AG09319 (cell line): ENCODE measurements around the gene RIPOR2.

Experiments used
- DNase-seq: peaks from one replicate; pipeline ENCODE4 v3.0.0-alpha.2; 2010; ENCODE audit warnings: low read depth; ENCODE audit errors: extremely low read depth
- TF ChIP-seq, protein P1 (sequence below): IDR thresholded peaks from 2 replicates; pipeline ENCODE4 v1.5.1; 2011; ENCODE audit warnings: low read depth, mild to moderate bottlenecking, inconsistent platforms, low read length, moderate library complexity

RIPOR2 gene

DNA sequence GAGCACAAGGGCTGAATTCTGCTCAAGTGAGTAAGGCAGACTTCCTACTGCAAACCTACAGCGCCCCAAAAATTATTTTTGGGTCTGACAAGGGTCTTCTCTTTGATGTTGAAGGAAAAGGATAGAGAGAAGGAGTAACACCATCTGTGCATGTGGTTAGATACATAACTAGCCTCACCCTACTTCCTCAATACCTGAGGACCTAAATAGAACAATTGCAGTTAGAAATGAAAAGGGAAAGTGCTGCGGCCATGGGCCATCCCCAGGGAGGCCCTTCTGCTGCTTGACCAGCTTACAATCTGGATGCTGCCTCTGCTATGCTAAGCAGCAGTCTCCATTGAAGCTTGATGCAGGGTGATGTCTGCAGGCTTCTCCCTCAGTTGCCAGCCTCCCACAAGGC lies 73.8 kb downstream of the RIPOR2 start:
- TF ChIP-seq, protein P1, sequence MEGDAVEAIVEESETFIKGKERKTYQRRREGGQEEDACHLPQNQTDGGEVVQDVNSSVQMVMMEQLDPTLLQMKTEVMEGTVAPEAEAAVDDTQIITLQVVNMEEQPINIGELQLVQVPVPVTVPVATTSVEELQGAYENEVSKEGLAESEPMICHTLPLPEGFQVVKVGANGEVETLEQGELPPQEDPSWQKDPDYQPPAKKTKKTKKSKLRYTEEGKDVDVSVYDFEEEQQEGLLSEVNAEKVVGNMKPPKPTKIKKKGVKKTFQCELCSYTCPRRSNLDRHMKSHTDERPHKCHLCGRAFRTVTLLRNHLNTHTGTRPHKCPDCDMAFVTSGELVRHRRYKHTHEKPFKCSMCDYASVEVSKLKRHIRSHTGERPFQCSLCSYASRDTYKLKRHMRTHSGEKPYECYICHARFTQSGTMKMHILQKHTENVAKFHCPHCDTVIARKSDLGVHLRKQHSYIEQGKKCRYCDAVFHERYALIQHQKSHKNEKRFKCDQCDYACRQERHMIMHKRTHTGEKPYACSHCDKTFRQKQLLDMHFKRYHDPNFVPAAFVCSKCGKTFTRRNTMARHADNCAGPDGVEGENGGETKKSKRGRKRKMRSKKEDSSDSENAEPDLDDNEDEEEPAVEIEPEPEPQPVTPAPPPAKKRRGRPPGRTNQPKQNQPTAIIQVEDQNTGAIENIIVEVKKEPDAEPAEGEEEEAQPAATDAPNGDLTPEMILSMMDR: no peak
- no peak for DNase-seq

DNA sequence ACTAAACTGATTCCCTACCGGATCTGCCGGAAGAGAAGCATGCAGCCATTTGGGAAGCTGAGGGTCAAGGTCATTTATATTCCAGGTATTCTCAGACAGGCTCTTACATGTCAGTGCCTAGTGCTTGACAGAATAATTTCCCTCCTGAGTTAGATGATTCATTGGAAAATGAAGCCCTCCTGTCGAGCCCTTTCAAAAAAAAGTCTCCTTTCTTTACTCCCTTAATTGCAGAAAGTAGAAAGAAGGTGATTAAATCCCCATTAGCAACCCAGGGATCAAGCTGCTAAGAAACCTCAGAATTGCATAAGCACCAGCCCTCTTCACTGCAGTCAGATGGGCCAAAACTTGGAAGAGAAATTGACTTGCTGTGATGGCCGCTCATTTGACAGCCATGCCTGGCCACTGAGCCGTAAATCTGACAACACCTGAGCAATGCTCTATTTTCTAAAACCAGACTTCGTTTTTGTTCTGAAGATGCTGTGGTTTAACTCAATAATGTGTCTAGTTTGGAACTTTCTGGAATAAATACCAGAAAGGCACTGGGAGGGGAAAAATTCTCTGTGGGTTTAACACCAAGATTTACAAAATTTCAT lies 76.1 kb downstream of the RIPOR2 start:
- no peak for DNase-seq
- TF ChIP-seq, protein P1: no peak

DNA sequence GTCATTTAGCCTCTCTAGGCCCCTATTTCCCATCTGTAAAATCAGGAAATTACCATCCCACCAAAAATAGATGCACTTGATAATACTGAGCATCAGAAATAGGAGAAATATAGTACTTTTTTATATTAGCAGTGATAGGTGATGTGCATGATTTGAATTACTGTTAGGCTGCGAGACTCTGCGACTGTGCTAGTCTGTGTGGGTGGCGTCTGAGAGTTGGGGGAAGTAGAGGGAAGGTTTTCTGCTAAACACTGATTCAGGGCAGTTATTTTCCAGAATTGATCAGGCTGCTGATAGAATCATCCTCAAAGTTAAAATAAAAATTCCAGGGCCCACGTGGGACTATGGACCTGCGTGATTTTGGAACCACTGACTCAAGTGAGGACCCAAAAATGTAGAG lies 76.6 kb downstream of the RIPOR2 start:
- DNase-seq: no peak
- TF ChIP-seq, protein P1: no peak

DNA sequence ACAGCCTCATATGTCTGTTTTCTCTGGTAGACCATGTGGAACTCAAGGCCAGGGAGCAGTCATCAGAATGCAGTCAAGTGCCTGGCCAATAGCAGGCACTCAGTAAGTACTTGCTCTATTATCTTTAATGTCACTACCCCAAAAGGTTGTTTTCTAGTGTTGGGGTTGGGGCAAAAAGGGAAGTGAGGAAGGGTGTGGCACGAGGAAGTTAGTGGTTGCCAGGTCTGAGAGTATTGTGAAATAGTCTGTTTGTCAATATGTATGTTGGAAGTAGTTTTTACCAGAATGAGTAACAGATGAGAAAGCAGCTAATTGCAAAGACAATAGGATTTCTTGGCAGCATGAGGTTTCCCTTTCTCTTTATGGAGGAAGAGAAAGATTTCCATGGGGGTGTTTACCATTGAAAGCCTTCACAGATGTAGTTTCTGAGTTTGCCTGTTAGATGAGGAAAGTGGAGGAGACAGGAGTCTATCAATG lies 77.5 kb downstream of the RIPOR2 start:
- TF ChIP-seq, protein P1: no peak
- peak; percentile 23 for DNase-seq

DNA sequence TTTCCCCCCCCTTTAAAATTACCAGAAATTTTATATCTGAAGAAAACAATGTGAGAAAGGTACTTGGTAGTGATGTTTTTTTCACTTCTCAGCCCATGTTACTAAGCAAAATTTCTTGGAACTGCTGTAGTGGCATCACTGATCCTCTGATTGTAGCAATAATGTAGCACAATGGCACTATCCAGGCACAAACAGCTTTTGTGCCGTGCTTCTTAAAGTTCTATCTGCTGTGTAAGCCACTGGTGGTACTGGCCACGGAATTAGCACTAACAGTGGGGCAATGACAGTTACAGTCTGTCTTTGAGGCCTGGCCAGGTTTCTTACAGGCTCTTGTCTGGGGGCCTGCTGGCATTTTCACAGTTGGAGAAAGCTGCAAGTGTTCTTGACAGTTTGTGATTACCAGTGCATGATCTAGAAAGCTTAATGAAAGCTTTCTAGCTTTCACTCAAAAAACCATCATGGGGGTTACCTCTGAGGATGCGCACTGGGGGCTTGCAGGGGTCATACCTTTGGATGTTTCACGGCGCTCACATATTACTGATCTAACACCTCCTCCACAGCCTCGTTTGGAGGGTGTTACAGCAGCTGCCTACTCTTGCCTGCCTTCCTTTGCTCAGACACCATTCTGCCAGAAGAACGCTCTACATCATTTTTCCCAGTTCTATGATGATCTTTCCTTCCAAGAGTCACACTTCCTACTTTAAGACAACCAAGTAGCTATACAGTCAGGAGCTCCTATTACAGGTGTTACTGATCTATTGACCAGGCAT lies 78.7 kb downstream of the RIPOR2 start:
- DNase-seq: no peak
- TF ChIP-seq, protein P1: no peak

DNA sequence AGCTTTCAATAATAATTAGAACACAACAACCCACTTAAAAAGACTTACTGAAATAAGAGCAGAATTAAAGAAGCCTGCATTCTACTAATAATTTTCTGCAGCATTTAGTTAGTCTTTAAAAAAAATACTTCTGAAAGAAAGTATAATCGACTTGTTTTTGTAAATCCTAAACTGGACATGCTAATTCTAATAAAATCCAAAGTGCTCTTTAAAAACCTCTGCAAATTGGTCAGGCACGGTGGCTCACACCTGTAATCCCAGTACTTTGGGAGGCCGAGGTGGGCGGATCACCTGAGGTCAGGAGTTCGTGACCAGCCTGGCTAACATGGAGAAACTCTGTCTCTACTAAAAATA lies 79.5 kb downstream of the RIPOR2 start:
- TF ChIP-seq, protein P1: no peak
- DNase-seq: no peak
